Measurements from ENCODE around the gene SOX8.
"Not testable (repeated sequence)": the region's sequence is repeated elsewhere in the genome, so short reads cannot be mapped to it uniquely, and the experiment has no call there.

The SOX8 gene

GRCh38 chr16:981695-982144, at the start of gene SOX8:
TSS of gene SOX8 (plus strand) at chr16:981770. CDS start at chr16:981923, 153 bp downstream.
- DNase-seq, result no peak

GRCh38 chr16:932831-933330, 48.7 kb upstream of the SOX8 start:
- DNase-seq, result no peak

- no peak for DNase-seq
Observed at GRCh38 chr16:933581-933980, 48.0 kb upstream of the SOX8 start.

- no peak for DNase-seq
Observed at GRCh38 chr16:934178-934577, 47.4 kb upstream of the SOX8 start.

GRCh38 chr16:935684-936083, 45.9 kb upstream of the SOX8 start:
- DNase-seq, result no peak

- DNase-seq, result no peak
Observed at GRCh38 chr16:937311-937710, 44.3 kb upstream of the SOX8 start.

- no peak for DNase-seq
Observed at GRCh38 chr16:937723-938122, 43.8 kb upstream of the SOX8 start.

- DNase-seq, result no peak
Observed at GRCh38 chr16:938136-938535, 43.4 kb upstream of the SOX8 start.

- no peak for DNase-seq
Observed at GRCh38 chr16:938752-939151, 42.8 kb upstream of the SOX8 start.

- no peak for DNase-seq
Observed at GRCh38 chr16:939311-939710, 42.3 kb upstream of the SOX8 start.

GRCh38 chr16:939941-940340, 41.6 kb upstream of the SOX8 start:
- DNase-seq, result no peak

GRCh38 chr16:942436-943060, 39.0 kb upstream of the SOX8 start:
- no peak for DNase-seq

- DNase-seq, result no peak
Observed at GRCh38 chr16:943971-944370, 37.6 kb upstream of the SOX8 start.

- DNase-seq, result no peak
Observed at GRCh38 chr16:945271-946047, 36.1 kb upstream of the SOX8 start.

- no peak for DNase-seq
Observed at GRCh38 chr16:946048-946395, 35.5 kb upstream of the SOX8 start.

GRCh38 chr16:947255-947921, 34.2 kb upstream of the SOX8 start:
- no peak for DNase-seq

- not testable (repeated sequence) for DNase-seq
Observed at GRCh38 chr16:947922-948303, 33.7 kb upstream of the SOX8 start.

- DNase-seq, result not testable (repeated sequence)
Observed at GRCh38 chr16:948767-949166, 32.8 kb upstream of the SOX8 start.

- not testable (repeated sequence) for DNase-seq
Observed at GRCh38 chr16:950733-951573, 30.6 kb upstream of the SOX8 start.

- no peak for DNase-seq
Observed at GRCh38 chr16:951660-952301, 29.8 kb upstream of the SOX8 start.

- DNase-seq, result no peak
Observed at GRCh38 chr16:952321-952720, 29.2 kb upstream of the SOX8 start.

GRCh38 chr16:953818-954217, 27.8 kb upstream of the SOX8 start:
- DNase-seq, result not testable (repeated sequence)

All from activated CD4-positive, alpha-beta T cell treated with anti-CD3 and anti-CD28 coated beads for 48 hours (primary cell).